ENCODE results near the gene ZNF497.

DNA sequence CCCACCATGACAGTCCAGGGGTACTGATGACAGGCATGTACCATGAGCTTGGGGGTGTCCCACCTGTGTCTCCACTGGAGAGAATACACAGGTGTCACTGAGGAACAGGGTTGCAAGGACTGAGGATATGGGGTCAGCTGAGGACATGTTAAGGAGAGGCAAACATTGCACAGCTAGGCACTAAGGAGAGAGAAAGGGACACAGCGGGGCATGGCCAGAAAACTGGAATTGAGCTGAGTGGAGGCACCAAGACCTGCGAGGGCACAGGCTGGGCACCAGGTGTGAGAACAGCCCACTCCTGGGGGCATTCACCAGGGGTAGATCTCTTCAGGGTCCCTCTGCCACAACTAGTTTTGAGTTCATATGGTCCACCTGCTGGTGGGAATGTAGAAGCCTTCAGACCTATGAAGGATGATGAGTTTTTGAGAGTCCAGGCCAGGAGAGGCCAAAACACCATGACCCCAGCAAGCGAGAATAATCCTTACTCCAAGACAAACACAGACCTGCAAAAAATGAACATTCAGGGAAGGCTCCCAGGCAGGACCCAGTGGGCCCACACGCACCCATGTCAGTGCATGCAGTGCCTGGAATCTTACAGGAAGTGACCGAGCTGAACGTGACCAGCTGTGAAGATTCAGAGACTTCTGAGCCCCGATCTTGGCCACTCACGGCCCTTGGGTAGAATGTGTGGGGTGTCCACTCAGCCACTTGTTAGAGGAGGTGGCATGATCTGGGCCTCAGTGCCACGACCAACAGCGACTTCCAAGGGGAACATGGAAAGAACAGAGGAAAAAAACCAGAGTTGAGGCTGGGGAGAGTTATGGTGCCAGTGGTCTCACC is 44.5 kb upstream of the ZNF497 start:
- no peak for TF ChIP-seq POLR2A (IDR thresholded peaks at IDR 0.05)
- TF ChIP-seq CTCF (IDR thresholded peaks at IDR 0.05): peak in 2 of 4 experiments; percentile 9 to 30
